H9 (cell line): ENCODE measurements around the gene ATXN10. TPM values are rescaled to one million over a fixed set of nuclear protein-coding genes. Genes with fewer than 3 reads are reported as not detected.

ENCODE experiments used
- DNase-seq: peaks from one replicate; pipeline ENCODE4 v3.0.0-alpha.2; 2017
- H2AFZ ChIP-seq: one replicate; pipeline ENCODE4 v1.6.1; 2013; ENCODE audit warnings: mild to moderate bottlenecking, low read length, control low read depth, moderate library complexity
- H2AK5ac ChIP-seq: 2 replicates; pipeline ENCODE4 v1.6.1; 2013; ENCODE audit warnings: low read length, control low read depth, mixed read lengths; ENCODE audit not compliant: insufficient read length
- H2BK120ac ChIP-seq: one replicate; pipeline ENCODE4 v1.6.1; 2013; ENCODE audit warnings: low read depth, mild to moderate bottlenecking, low read length, control low read depth, inconsistent platforms; ENCODE audit not compliant: poor library complexity, severe bottlenecking
- H2BK12ac ChIP-seq: 2 replicates; pipeline ENCODE4 v1.6.1; 2013; ENCODE audit warnings: low read length, control low read depth, mixed read lengths, low read depth; ENCODE audit not compliant: insufficient read length
- H2BK15ac ChIP-seq: 2 replicates; pipeline ENCODE4 v1.6.1; 2013; ENCODE audit warnings: low read depth, low read length, control low read depth
- H2BK20ac ChIP-seq: one replicate; pipeline ENCODE4 v1.6.1; 2013; ENCODE audit warnings: low read depth, mild to moderate bottlenecking, low read length, control low read depth, inconsistent platforms; ENCODE audit not compliant: poor library complexity, severe bottlenecking
- H2BK5ac ChIP-seq: 2 replicates; pipeline ENCODE4 v1.6.1; 2013; ENCODE audit warnings: low read length, control low read depth, mixed read lengths; ENCODE audit not compliant: insufficient read length
- H3K14ac ChIP-seq: 2 replicates; pipeline ENCODE4 v1.6.1; 2013; ENCODE audit warnings: low read length, control low read depth; ENCODE audit not compliant: insufficient read depth
- H3K18ac ChIP-seq: 2 replicates; pipeline ENCODE4 v1.6.1; 2013; ENCODE audit warnings: low read depth, mild to moderate bottlenecking, mixed read lengths, low read length, control low read depth; ENCODE audit not compliant: insufficient read length
- H3K23ac ChIP-seq: 2 replicates; pipeline ENCODE4 v1.6.1; 2013; ENCODE audit warnings: low read length, control low read depth, mixed read lengths, low read depth; ENCODE audit not compliant: insufficient read length
- H3K23me2 ChIP-seq: 2 replicates; pipeline ENCODE4 v1.6.1; 2013; ENCODE audit warnings: low read depth, mild to moderate bottlenecking, mixed read lengths, low read length, control low read depth; ENCODE audit not compliant: insufficient read length, poor library complexity, severe bottlenecking
- H3K27ac ChIP-seq: 2 replicates; pipeline ENCODE4 v1.5.1; 2013; ENCODE audit warnings: low read length, control low read depth, mixed read lengths, low read depth; ENCODE audit not compliant: insufficient read length
- H3K27me3 ChIP-seq: 2 replicates; pipeline ENCODE4 v1.6.1; 2013; ENCODE audit warnings: low read length, control low read depth, inconsistent platforms; ENCODE audit not compliant: insufficient read depth
- H3K4ac ChIP-seq: 2 replicates; pipeline ENCODE4 v1.6.1; 2013; ENCODE audit warnings: low read depth, mild to moderate bottlenecking, control low read depth, inconsistent platforms, low read length, moderate library complexity
- H3K4me1 ChIP-seq: 2 replicates; pipeline ENCODE4 v1.6.1; 2013; ENCODE audit warnings: low read length, control low read depth, inconsistent platforms; ENCODE audit not compliant: insufficient read depth
- H3K4me2 ChIP-seq: 2 replicates; pipeline ENCODE4 v1.6.1; 2013; ENCODE audit warnings: low read length, control low read depth, mixed read lengths; ENCODE audit not compliant: insufficient read length, insufficient read depth
- H3K56ac ChIP-seq: 2 replicates; pipeline ENCODE4 v1.6.1; 2013; ENCODE audit warnings: low read depth, mild to moderate bottlenecking, mixed read lengths, low read length, control low read depth; ENCODE audit not compliant: insufficient read length
- H3K79me1 ChIP-seq: 2 replicates; pipeline ENCODE4 v1.6.1; 2013; ENCODE audit warnings: low read depth, mild to moderate bottlenecking, moderate library complexity, low read length, control low read depth, inconsistent platforms; ENCODE audit not compliant: insufficient read depth, poor library complexity, severe bottlenecking
- H3K79me2 ChIP-seq: 2 replicates; pipeline ENCODE4 v1.6.1; 2013; ENCODE audit warnings: low read length, control low read depth, inconsistent platforms; ENCODE audit not compliant: insufficient read depth
- H3K9ac ChIP-seq: 2 replicates; pipeline ENCODE4 v1.6.1; 2013; ENCODE audit warnings: low read length, control low read depth, mixed read lengths; ENCODE audit not compliant: insufficient read length; ENCODE audit errors: extremely low read depth
- H3K9me3 ChIP-seq: one replicate; pipeline ENCODE4 v1.6.1; 2013; ENCODE audit warnings: low read depth, low read length, inconsistent platforms; ENCODE audit not compliant: control insufficient read depth
- H3T11ph ChIP-seq: one replicate; pipeline ENCODE4 v1.6.1; 2013; ENCODE audit warnings: mild to moderate bottlenecking, low read length, control low read depth, inconsistent platforms
- H4K20me1 ChIP-seq: one replicate; pipeline ENCODE4 v1.6.1; 2013; ENCODE audit not compliant: control insufficient read depth, insufficient read length, insufficient read depth
- H4K5ac ChIP-seq: 2 replicates; pipeline ENCODE4 v1.6.1; 2013; ENCODE audit warnings: low read depth, mild to moderate bottlenecking, mixed read lengths, low read length, control low read depth; ENCODE audit not compliant: insufficient read length
- H4K8ac ChIP-seq: replicated peaks from 2 replicates; pipeline ENCODE4 v1.6.1; 2013; ENCODE audit warnings: low read length, control low read depth, mixed read lengths, low read depth; ENCODE audit not compliant: insufficient read length
- H4K91ac ChIP-seq: 2 replicates; pipeline ENCODE4 v1.6.1; 2013; ENCODE audit warnings: low read depth, mild to moderate bottlenecking, moderate library complexity, mixed read lengths, low read length, control low read depth; ENCODE audit not compliant: insufficient read length
- H3K27ac Mint-ChIP-seq, 3 experiments: 2 replicates in 2 of 3; 3 replicates in 1 of 3; pipeline ENCODE4 v1.8.0; 2020 to 2021; ENCODE audit warnings: mixed read lengths in 3 of 3, mild to moderate bottlenecking in 1 of 3, moderate library complexity in 1 of 3
- H3K27me3 Mint-ChIP-seq: 2 replicates; pipeline ENCODE4 v1.8.0; 2021; ENCODE audit warnings: low read depth, mild to moderate bottlenecking, moderate library complexity, mixed read lengths
- H3K36me3 Mint-ChIP-seq, 3 experiments: 2 replicates in 2 of 3; 3 replicates in 1 of 3; pipeline ENCODE4 v1.8.0; 2020 to 2021; ENCODE audit warnings: low read depth in 3 of 3, mixed read lengths in 3 of 3; ENCODE audit not compliant: insufficient read depth in 1 of 3
- H3K4me1 Mint-ChIP-seq, 2 experiments: 2 replicates each; pipeline ENCODE4 v1.8.0; 2020; ENCODE audit warnings: mixed read lengths in 2 of 2
- H3K4me3 Mint-ChIP-seq, 2 experiments: 2 replicates in 1 of 2; 3 replicates in 1 of 2; pipeline ENCODE4 v1.8.0; 2020 to 2021; ENCODE audit warnings: mild to moderate bottlenecking in 2 of 2, mixed read lengths in 2 of 2, moderate library complexity in 1 of 2
- H3K9me3 Mint-ChIP-seq, 2 experiments: 2 replicates in 1 of 2; 3 replicates in 1 of 2; pipeline ENCODE4 v1.8.0; 2020; ENCODE audit warnings: mild to moderate bottlenecking in 2 of 2, mixed read lengths in 2 of 2, moderate library complexity in 1 of 2
- CTCF ChIP-seq: fragments of 200-600 bp; sonication (generic); conservative IDR thresholded peaks from 3 replicates; pipeline ENCODE4 v1.8.0; 2021; ENCODE audit warnings: antibody characterized with exemption, mild to moderate bottlenecking
- WGBS: extraction: QIAGEN DNeasy Blood & Tissue Kit; methylation state at CpG from one replicate; pipeline ENCODE4 v1.1.7; 2013; ENCODE audit warnings: missing lambda C conversion rate, low lambda C conversion rate, mixed read lengths; ENCODE audit not compliant: insufficient read length; ENCODE audit errors: extremely low coverage; 5-methylcytosine and 5-hydroxymethylcytosine counted together
- total RNA-seq: library from RNA; stranded (reverse); gene quantifications from 2 replicates; pipeline ENCODE4 v1.2.1, GENCODE V29; 2021

The ATXN10 gene
- total RNA-seq, 1 experiment from 2014 or later = 210 TPM

GRCh38 chr22:45879552-45879949 lies 207.9 kb downstream of the ATXN10 start:
- Mint-ChIP-seq H3K27me3 (peaks cover 15% of the 10 kb centered on the region), H3K9me3 (no peaks in the 10 kb centered on the region), H3K36me3 (no peaks in the 10 kb centered on the region), H3K4me1 (peaks cover 7 to 32% of the 10 kb centered on the region in 2 experiments), H3K27ac (no peak overlapping the region; a peak in 1 of 7 replicates), H3K4me3 (0 out of 5 replicates have a peak overlapping the region, but pooled peaks of 1 of the 2 experiments have one; percentile 17)
- Histone ChIP-seq H3K9ac (no peak overlapping the region), H3K4me2 (no peak overlapping the region), H2BK15ac (no peak overlapping the region), H3K56ac (no peak overlapping the region), H3K27ac (no peak overlapping the region), H3K18ac (no peak overlapping the region), H4K91ac (no peak overlapping the region), H3K4ac (no peak overlapping the region), H4K5ac (no peak overlapping the region), H3K79me2 (no peaks in the 10 kb centered on the region), H2BK5ac (no peak overlapping the region), H2BK20ac (no peak overlapping the region), H3K23ac (no peak overlapping the region), H3K27me3 (peaks cover 3% of the 10 kb centered on the region; the same call in 1 of the 2 replicates), H2BK120ac (no peak overlapping the region), H2BK12ac (no peak overlapping the region), H4K20me1 (no peaks in the 10 kb centered on the region), H3T11ph (no peak overlapping the region), H3K79me1 (no peaks in the 10 kb centered on the region), H2AK5ac (no peak overlapping the region), H3K23me2 (no peaks in the 10 kb centered on the region), H2AFZ (no peak overlapping the region), H4K8ac (no peak overlapping the region), H3K9me3 (no peaks in the 10 kb centered on the region), H3K14ac (no peak overlapping the region), H3K4me1 (no peaks in the 10 kb centered on the region)
- no CpG with 5 or more reads among the region's 6 CpGs for WGBS
- DNase-seq = peak; percentile 11
- TF ChIP-seq CTCF = no peak
